ENCODE data around the gene NR6A1.
A peak's percentile ranks its signal among the peaks of the same experiment; 100 is the strongest.

NR6A1 gene

GRCh38 chr9:124680714-124681390, 90.3 kb downstream of the NR6A1 start:
- DNase-seq, result no peak

GRCh38 chr9:124680049-124680448, 91.1 kb downstream of the NR6A1 start:
- no peak for DNase-seq

GRCh38 chr9:124676159-124676551, 95.0 kb downstream of the NR6A1 start:
- no peak for DNase-seq

GRCh38 chr9:124675261-124676158, 95.6 kb downstream of the NR6A1 start:
- DNase-seq, result no peak

GRCh38 chr9:124674651-124675050, 96.5 kb downstream of the NR6A1 start:
- no peak for DNase-seq

- DNase-seq, result peak in 1 of 6 experiments; percentile 3
These were observed 98.0 kb downstream of the NR6A1 start for GRCh38 chr9:124673063-124673462.

GRCh38 chr9:124671861-124672260, 99.2 kb downstream of the NR6A1 start:
- DNase-seq, result no peak

GRCh38 chr9:124666642-124667041, 104.5 kb downstream of the NR6A1 start:
- DNase-seq, result no peak

GRCh38 chr9:124665391-124666058, 105.6 kb downstream of the NR6A1 start:
- no peak for DNase-seq

GRCh38 chr9:124664143-124664542, 107.0 kb downstream of the NR6A1 start:
- no peak for DNase-seq

- DNase-seq, result no peak
These were observed 107.8 kb downstream of the NR6A1 start for GRCh38 chr9:124663046-124663961.

GRCh38 chr9:124662561-124662960, 108.5 kb downstream of the NR6A1 start:
- DNase-seq, result no peak

GRCh38 chr9:124661271-124661670, 109.8 kb downstream of the NR6A1 start:
- no peak for DNase-seq

GRCh38 chr9:124660341-124660801, 110.7 kb downstream of the NR6A1 start:
- peak in 1 of 6 experiments; percentile 21 for DNase-seq

- peak in 3 of 6 experiments; percentile 28 to 38 (median 33) for DNase-seq
These were observed 111.9 kb downstream of the NR6A1 start for GRCh38 chr9:124659099-124659659.

GRCh38 chr9:124658165-124659017, 112.7 kb downstream of the NR6A1 start:
- DNase-seq, result peak in 4 of 6 experiments; percentile 20 to 41 (median 28)

GRCh38 chr9:124657516-124657915, 113.6 kb downstream of the NR6A1 start:
- DNase-seq, result no peak

GRCh38 chr9:124654431-124654830, 116.7 kb downstream of the NR6A1 start:
- DNase-seq, result no peak

GRCh38 chr9:124652615-124653393, 118.3 kb downstream of the NR6A1 start:
- no peak for DNase-seq

- no peak for DNase-seq
These were observed 118.9 kb downstream of the NR6A1 start for GRCh38 chr9:124652203-124652602.

Data from stimulated activated naive CD4-positive, alpha-beta T cell (primary cell).